ENCODE results near the gene FBXW9.
A peak's percentile ranks its signal among the peaks of the same experiment; 100 is the strongest.
"Not testable (repeated sequence)": the region's sequence is repeated elsewhere in the genome, so short reads cannot be mapped to it uniquely, and the experiment has no call there.

Gene FBXW9

GRCh38 chr19:12648088-12648487 is 48.3 kb downstream of the FBXW9 start:
- DNase-seq = no peak

GRCh38 chr19:12647490-12648071 is 48.9 kb downstream of the FBXW9 start:
- no peak for DNase-seq

GRCh38 chr19:12647047-12647446 is 49.4 kb downstream of the FBXW9 start:
- DNase-seq = no peak

GRCh38 chr19:12646551-12646950 is 49.9 kb downstream of the FBXW9 start:
- no peak for DNase-seq

GRCh38 chr19:12643716-12644115 is 52.7 kb downstream of the FBXW9 start:
- DNase-seq = not testable (repeated sequence)

- no peak for DNase-seq
Measured at GRCh38 chr19:12642506-12642905, 53.9 kb downstream of the FBXW9 start.

GRCh38 chr19:12641456-12641855 is 55.0 kb downstream of the FBXW9 start:
- DNase-seq = no peak

- peak; percentile 68 for DNase-seq
Measured at GRCh38 chr19:12639901-12640613, 56.4 kb downstream of the FBXW9 start.

Data from NCI-H2171 treated with DMSO at 0.1 percent for 48 hours (cell line).